ENCODE measurements around the gene VAMP4. TPM values are rescaled to one million over a fixed set of nuclear protein-coding genes. Genes with fewer than 3 reads are reported as not detected.
"Not testable (repeated sequence)": the region's sequence is repeated elsewhere in the genome, so short reads cannot be mapped to it uniquely, and the experiment has no call there.

Gene VAMP4
- total and polyA plus RNA-seq, 2 experiments from 2014 or later, result 7.3 to 7.4 TPM

DNA sequence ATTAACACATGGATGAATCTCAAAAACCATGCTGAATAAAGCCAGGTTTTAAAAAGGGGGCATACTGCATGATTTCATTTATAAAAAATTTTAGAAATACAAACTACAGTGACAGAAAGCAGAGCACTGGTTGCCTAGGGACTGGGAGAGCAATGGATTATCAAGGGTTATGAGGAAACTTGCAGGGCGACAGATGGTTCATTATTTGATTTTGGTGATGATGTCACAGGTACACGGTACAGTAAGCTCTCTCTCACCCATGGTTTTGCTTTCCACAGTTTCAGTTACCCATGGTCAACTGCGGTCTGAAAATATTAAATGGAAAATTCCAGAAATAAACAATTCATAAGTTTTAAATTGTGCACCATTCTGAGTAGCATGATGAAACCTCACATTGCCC, 14.1 kb downstream of the VAMP4 start (continued):
- TF ChIP-seq CREB1 (CRISPR knock-in tag; IDR thresholded peaks at IDR 0.05; ENCODE audit: low read depth), result no peak
- TF ChIP-seq NANOG (IDR thresholded peaks at IDR 0.05; ENCODE audit: borderline replicate concordance), result no peak
- TF ChIP-seq EZH2phosphoT487 (IDR thresholded peaks at IDR 0.05; ENCODE audit: unreplicated experiment), result no peak
- TF ChIP-seq POLR2AphosphoS5 (IDR thresholded peaks at IDR 0.05; ENCODE audit: low read depth), result no peak

GRCh38 chr1:171723180-171723579, 18.7 kb downstream of the VAMP4 start:
- H3K27ac Mint-ChIP-seq; H3K4me1 Mint-ChIP-seq; H3K4me2 ChIP-seq; ATAC-seq; H4K20me1 ChIP-seq (replicated peaks; ENCODE audit: insufficient read depth); H3K4me3 Mint-ChIP-seq; H3K4me1 ChIP-seq (ENCODE audit: insufficient read depth); H3K4me3 ChIP-seq; H3K36me3 ChIP-seq (ENCODE audit: insufficient read depth); H3K27me3 ChIP-seq (ENCODE audit: insufficient read depth); H2AFZ ChIP-seq; H3F3A ChIP-seq (replicated peaks; ENCODE audit: low read depth); H3K27me3 Mint-ChIP-seq (ENCODE audit: insufficient read depth, low read depth, poor library complexity); H3K27ac ChIP-seq (ENCODE audit: low read depth); H3K9me2 ChIP-seq (ENCODE audit: insufficient read depth); H3K79me2 ChIP-seq (replicated peaks; ENCODE audit: insufficient read depth): not testable (repeated sequence)
- DNase-seq (ENCODE audit: low spot score), result peak; percentile 23
- peaks cover 29% of the 10 kb centered on the region for H3K9me3 Mint-ChIP-seq
- peaks cover 45% of the 10 kb centered on the region for H3K36me3 Mint-ChIP-seq (ENCODE audit: low read depth)

DNA sequence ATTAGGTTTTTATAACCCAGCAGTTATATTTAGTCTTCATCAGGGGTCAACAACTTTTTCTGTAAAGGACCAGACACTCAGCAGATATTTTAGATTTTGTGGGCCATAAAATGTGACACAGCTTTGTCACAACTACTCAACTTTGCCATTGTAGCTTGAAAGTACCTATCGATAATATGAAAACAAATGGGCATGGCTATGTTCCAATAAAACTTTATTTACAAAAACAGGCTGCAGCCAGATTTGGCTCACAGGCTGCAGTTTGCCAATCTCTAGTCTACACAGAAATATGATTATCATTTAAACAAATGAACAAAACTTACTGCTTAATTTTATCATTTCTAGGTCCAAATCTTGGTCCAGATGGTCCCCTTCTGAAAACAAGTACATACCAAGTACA, 23.0 kb downstream of the VAMP4 start:
- Histone ChIP-seq H2AFZ (no peak overlapping the region), H3K4me2 (no peak overlapping the region), H3K9me2 (ENCODE audit: insufficient read depth) (no peaks in the 10 kb centered on the region), H3K27ac (ENCODE audit: low read depth) (no peak overlapping the region), H3K36me3 (ENCODE audit: insufficient read depth) (no peaks in the 10 kb centered on the region), H3K27me3 (ENCODE audit: insufficient read depth) (no peaks in the 10 kb centered on the region), H3K4me3 (no peak overlapping the region), H3K79me2 (replicated peaks; ENCODE audit: insufficient read depth) (no peaks in the 10 kb centered on the region), H3F3A (replicated peaks; ENCODE audit: low read depth) (no peaks in the 10 kb centered on the region), H4K20me1 (replicated peaks; ENCODE audit: insufficient read depth) (no peaks in the 10 kb centered on the region), H3K4me1 (ENCODE audit: insufficient read depth) (no peaks in the 10 kb centered on the region)
- no peak overlapping the region for H3K27ac Mint-ChIP-seq
- ATAC-seq (no peak), DNase-seq (ENCODE audit: low spot score) (no peak)
- no peaks in the 10 kb centered on the region for H3K4me1 Mint-ChIP-seq
- no peaks in the 10 kb centered on the region for H3K27me3 Mint-ChIP-seq (ENCODE audit: insufficient read depth, low read depth, poor library complexity)
- TF ChIP-seq STAT1 (IDR thresholded peaks at IDR 0.05; ENCODE audit: unreplicated experiment) (no peak), REST (IDR thresholded peaks at IDR 0.05; ENCODE audit: unreplicated experiment) (no peak), EZH2 (IDR thresholded peaks at IDR 0.05; ENCODE audit: low read depth, unreplicated experiment) (no peak)
- TF ChIP-seq, protein P1, sequence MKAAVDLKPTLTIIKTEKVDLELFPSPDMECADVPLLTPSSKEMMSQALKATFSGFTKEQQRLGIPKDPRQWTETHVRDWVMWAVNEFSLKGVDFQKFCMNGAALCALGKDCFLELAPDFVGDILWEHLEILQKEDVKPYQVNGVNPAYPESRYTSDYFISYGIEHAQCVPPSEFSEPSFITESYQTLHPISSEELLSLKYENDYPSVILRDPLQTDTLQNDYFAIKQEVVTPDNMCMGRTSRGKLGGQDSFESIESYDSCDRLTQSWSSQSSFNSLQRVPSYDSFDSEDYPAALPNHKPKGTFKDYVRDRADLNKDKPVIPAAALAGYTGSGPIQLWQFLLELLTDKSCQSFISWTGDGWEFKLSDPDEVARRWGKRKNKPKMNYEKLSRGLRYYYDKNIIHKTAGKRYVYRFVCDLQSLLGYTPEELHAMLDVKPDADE (IDR thresholded peaks at IDR 0.05), result no peak
- H3K36me3 Mint-ChIP-seq (ENCODE audit: low read depth), result peaks cover 17% of the 10 kb centered on the region
- no peak overlapping the region for H3K4me3 Mint-ChIP-seq
- peaks cover 23% of the 10 kb centered on the region for H3K9me3 Mint-ChIP-seq

All from GM23338 (cell line).